Skin of body (tissue), 2 donors: ENCODE measurements around the gene SLC38A3. TPM values are rescaled to one million over a fixed set of nuclear protein-coding genes. Genes with fewer than 3 reads are reported as not detected.
A peak's percentile ranks its signal among the peaks of the same experiment; 100 is the strongest.

Experiments used
- DNase-seq: peaks from one replicate; lab custom pipeline; 2025; lab: John Stamatoyannopoulos, UW
- total RNA-seq: library from RNA; depleted of rRNA; stranded (reverse); fragments of >200 nt; gene quantifications from one replicate; pipeline ENCODE4 v1.2.3, GENCODE V29; 2014

Gene SLC38A3
- total RNA-seq, 1 donor from 2014 or later = 0.79 TPM

DNA sequence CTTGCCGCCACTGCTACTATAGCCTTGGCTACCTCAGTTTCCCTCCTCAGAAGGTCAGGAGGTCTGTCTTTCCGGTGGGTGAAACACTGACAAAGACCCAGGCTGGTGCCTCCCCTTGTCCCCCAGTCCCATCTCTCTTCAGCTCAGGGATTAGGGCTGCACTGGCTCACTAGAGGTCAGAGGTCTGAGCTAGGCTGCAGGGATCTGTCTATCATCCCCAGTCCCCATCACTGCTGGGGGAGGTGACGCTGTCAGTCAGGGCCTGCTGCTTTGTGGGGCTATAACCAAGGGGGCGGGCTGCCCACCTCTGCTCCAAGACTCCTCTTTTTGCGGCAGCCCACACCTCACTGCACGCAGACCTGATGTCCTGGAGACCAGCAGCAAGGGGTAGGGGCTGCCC is 36.3 kb upstream of the SLC38A3 start:
- no peak for DNase-seq

DNA sequence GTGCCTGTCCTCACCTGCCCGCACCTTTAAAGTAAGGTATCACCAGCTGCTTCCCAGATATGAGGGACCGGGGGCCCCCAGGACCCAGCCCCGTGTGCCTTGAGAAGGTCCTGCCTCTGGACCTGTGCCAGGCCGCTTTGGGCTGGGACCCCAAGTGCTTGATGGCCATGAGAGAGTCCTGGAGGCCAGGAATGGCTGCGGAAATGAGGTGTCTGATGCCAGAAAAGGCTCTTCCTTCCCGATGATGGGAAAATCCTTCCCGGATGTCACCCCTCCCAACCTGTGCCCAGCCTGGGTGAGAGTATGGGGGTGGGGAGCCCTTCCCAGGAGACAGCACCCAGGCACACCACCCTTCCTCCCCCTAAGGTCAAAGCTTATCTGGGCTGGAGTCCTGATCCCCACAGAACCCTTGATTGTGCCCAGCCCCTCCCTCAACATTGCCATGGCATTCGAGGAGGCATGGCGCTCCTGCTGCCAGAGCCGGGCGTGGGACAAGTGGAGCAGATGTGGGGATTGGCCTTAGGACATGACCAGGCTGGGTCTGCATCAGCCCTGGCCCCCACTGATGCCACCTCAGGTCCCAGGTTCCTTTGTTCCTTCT is 35.7 kb upstream of the SLC38A3 start:
- no peak for DNase-seq

DNA sequence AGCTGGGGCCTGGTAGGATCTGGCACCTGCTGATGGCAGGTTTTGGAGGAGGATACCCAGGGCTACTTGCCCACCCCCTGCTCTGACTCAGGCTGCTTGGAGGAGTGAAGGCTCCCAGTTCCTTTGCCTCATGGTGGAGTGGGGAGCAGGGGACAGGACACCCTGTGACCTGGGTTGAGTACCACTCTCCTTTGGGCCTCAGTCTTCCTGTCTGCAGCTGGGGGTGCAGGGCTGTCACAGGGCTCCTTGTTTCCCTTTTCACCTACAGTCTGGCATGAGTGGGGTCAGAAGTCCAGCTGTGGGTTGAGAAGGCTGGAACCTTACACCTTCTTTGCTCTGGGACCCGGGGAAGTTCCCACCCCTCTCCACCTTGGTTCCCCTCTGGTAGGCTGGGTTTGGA is 35.2 kb upstream of the SLC38A3 start:
- DNase-seq = no peak

GRCh38 chr3:50170689-50171088 is 34.4 kb upstream of the SLC38A3 start:
- DNase-seq = no peak

- no peak for DNase-seq
These were observed 33.4 kb upstream of the SLC38A3 start for GRCh38 chr3:50171540-50172301.

GRCh38 chr3:50172626-50173220 is 32.3 kb upstream of the SLC38A3 start:
- DNase-seq = no peak

GRCh38 chr3:50173685-50174516 is 31.2 kb upstream of the SLC38A3 start:
- no peak for DNase-seq

GRCh38 chr3:50174517-50174895 is 30.6 kb upstream of the SLC38A3 start:
- DNase-seq = no peak

- no peak for DNase-seq
These were observed 30.0 kb upstream of the SLC38A3 start for GRCh38 chr3:50174947-50175524.

DNA sequence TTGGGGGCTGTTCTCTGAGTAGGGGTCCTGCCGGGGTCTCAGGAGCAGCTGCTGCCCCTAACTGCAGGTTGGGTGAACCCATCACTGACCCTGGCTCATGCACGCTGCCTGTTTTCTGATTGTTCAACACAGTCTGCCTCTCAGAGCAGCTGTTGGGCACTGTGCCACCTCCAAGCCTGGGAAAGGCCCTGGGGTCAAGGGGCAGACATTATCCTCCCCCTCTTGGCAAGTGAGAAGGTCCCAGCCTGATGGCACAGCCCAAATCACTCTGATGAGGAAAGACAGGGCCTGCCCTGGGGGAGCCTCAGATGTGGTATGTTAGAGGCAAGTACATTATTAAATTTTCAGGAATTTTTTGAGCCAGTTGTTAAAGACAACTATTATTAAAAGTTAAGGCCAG is 27.7 kb upstream of the SLC38A3 start:
- no peak for DNase-seq

- DNase-seq = no peak
These were observed 25.4 kb upstream of the SLC38A3 start for GRCh38 chr3:50179710-50180109.

DNA sequence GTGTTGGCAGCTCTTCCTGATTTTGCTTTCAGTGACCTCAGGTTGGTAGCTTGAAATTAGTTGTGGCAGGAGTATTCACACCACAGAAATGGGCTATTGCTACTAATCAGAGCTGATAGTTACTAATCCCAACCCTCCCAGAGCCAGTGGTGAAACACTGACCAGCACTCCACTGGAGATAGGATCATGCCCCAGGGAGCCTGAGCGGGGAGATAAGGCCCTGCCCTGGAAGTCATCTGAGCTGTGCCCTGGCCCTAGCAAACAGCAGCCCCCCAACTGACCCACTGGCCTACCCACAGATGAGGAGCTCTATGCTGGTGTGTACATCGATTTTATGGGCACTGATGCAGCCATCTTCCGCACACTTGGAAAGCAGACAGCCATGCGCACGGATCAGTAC is 23.1 kb upstream of the SLC38A3 start:
- DNase-seq = no peak

- DNase-seq = no peak
These were observed 22.5 kb upstream of the SLC38A3 start for GRCh38 chr3:50182533-50183099.

- DNase-seq = no peak
These were observed 21.3 kb upstream of the SLC38A3 start for GRCh38 chr3:50183755-50184154.

DNA sequence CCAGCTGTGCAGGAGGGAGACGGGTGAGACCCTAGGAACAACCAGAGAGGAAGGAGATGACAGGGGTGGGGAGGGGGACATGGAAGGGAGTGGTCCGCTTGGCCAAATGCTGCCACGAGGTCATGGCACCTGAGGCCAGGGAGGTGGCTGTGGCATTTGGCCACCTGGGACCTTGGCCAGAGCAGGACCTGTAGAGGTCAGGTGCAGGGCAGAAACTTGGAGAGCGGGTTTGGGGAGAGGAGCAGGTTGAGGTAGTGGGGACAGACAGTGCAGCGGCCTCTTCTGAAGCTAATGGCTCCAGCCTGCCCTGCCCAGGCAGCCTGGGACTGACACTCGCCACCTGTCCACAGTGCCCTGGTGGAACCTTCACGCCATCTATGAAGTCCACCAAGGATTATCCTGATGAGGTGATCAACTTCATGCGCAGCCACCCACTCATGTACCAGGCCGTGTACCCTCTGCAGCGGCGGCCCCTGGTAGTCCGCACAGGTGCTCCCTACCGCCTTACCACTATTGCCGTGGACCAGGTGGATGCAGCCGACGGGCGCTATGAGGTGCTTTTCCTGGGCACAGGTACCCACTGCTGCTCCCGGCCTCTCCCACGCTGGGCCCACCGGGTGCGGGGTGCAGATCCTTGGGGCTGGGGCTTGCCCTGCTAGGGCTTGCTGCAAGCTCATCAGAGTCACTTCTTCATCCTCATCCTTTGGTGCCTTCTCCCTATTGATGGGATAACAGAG is 20.7 kb upstream of the SLC38A3 start:
- no peak for DNase-seq

- DNase-seq = no peak
These were observed 19.8 kb upstream of the SLC38A3 start for GRCh38 chr3:50185230-50185629.

- DNase-seq = no peak
These were observed 19.0 kb upstream of the SLC38A3 start for GRCh38 chr3:50186096-50186495.

GRCh38 chr3:50187750-50188149 is 17.3 kb upstream of the SLC38A3 start:
- no peak for DNase-seq

DNA sequence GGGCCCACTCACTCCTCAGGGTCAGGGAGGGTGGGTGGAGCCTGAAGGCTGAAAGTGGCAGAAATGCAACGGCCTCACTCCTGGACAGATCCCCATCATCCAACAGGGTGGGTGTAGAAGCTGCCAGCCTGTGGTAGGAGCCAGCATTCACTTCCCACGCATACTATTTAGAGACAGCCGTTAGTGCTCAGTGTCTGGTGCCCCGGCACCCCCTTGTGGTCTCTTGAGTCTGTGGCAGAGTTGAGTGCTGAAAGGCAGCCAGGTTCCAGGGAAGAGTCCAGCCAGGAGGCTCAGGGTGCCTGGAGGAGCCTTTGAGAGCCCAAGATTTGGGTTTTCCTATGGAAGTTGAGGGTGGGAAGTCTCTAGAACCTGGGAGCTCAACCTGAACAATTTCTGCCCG is 15.8 kb upstream of the SLC38A3 start:
- peak; percentile 67 for DNase-seq

DNA sequence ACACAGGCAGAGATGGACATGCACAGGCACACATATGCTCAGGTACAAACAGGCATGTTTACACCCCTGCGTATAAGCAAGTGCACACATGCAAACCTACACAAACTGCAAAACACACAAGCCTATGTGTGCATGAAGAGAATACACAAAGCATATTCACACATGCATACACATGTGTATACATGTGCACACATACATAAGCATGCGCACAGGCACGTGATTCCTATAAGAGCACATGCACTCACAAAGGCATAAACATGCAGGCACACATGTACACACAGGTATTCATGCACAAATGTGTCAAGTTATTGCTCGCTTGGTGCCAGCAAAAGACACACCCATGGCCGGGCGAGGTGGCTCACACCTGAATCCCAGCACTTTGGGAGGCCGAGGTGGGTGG is 15.1 kb upstream of the SLC38A3 start:
- no peak for DNase-seq
